Nephron (organoid): ENCODE results near the gene ELOB.

Source experiments
- H3K27ac Mint-ChIP-seq, 3 experiments: 2 replicates each; pipeline ENCODE4 v1.8.0; 2020; ENCODE audit warnings: mixed read lengths in 3 of 3, mild to moderate bottlenecking in 2 of 3, moderate library complexity in 1 of 3
- H3K27me3 Mint-ChIP-seq: 2 replicates; pipeline ENCODE4 v1.8.0; 2021; ENCODE audit warnings: low read depth, mild to moderate bottlenecking, moderate library complexity, mixed read lengths
- H3K36me3 Mint-ChIP-seq: 2 replicates; pipeline ENCODE4 v1.8.0; 2020; ENCODE audit warnings: low read depth, mixed read lengths
- H3K4me1 Mint-ChIP-seq: 2 replicates; pipeline ENCODE4 v1.8.0; 2020; ENCODE audit warnings: mixed read lengths
- H3K4me3 Mint-ChIP-seq, 3 experiments: 2 replicates each; pipeline ENCODE4 v1.8.0; 2020; ENCODE audit warnings: mild to moderate bottlenecking in 3 of 3, mixed read lengths in 3 of 3, moderate library complexity in 2 of 3
- H3K9me3 Mint-ChIP-seq: 2 replicates; pipeline ENCODE4 v1.8.0; 2020; ENCODE audit warnings: mixed read lengths
- TF ChIP-seq, protein P1 (sequence below), 3 experiments: fragments of 200-600 bp; sonication (generic); IDR thresholded peaks; one replicate each; pipeline ENCODE4 v1.5.0; 2021; ENCODE audit warnings: antibody characterized with exemption in 3 of 3; ENCODE audit not compliant: unreplicated experiment in 3 of 3

ELOB gene

GRCh38 chr16:2740476-2740875 is 36.6 kb downstream of the ELOB start:
- Mint-ChIP-seq H3K4me1 (no peaks in the 10 kb centered on the region), H3K36me3 (no peaks in the 10 kb centered on the region), H3K9me3 (no peaks in the 10 kb centered on the region), H3K27ac (peak overlapping the region in 1 of 3 experiments; percentile 33), H3K4me3 (peak overlapping the region in 1 of 3 experiments; percentile 29), H3K27me3 (peaks cover 3% of the 10 kb centered on the region)
- TF ChIP-seq, protein P1, sequence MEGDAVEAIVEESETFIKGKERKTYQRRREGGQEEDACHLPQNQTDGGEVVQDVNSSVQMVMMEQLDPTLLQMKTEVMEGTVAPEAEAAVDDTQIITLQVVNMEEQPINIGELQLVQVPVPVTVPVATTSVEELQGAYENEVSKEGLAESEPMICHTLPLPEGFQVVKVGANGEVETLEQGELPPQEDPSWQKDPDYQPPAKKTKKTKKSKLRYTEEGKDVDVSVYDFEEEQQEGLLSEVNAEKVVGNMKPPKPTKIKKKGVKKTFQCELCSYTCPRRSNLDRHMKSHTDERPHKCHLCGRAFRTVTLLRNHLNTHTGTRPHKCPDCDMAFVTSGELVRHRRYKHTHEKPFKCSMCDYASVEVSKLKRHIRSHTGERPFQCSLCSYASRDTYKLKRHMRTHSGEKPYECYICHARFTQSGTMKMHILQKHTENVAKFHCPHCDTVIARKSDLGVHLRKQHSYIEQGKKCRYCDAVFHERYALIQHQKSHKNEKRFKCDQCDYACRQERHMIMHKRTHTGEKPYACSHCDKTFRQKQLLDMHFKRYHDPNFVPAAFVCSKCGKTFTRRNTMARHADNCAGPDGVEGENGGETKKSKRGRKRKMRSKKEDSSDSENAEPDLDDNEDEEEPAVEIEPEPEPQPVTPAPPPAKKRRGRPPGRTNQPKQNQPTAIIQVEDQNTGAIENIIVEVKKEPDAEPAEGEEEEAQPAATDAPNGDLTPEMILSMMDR (IDR thresholded peaks at IDR 0.05; ENCODE audit: unreplicated experiment in 3 of 3), result no peak

- no peaks in the 10 kb centered on the region for H3K4me1 Mint-ChIP-seq
- peaks cover 3% of the 10 kb centered on the region for H3K27me3 Mint-ChIP-seq
- TF ChIP-seq, protein P1 (IDR thresholded peaks at IDR 0.05; ENCODE audit: unreplicated experiment in 3 of 3), result no peak
- no peaks in the 10 kb centered on the region for H3K9me3 Mint-ChIP-seq
- H3K27ac Mint-ChIP-seq, result peak overlapping the region in 1 of 3 experiments; percentile 51
- H3K36me3 Mint-ChIP-seq, result no peaks in the 10 kb centered on the region
- H3K4me3 Mint-ChIP-seq, result no peak overlapping the region
Measured at GRCh38 chr16:2739625-2740430, 37.3 kb downstream of the ELOB start.

GRCh38 chr16:2738615-2739014 is 38.5 kb downstream of the ELOB start:
- H3K4me3 Mint-ChIP-seq, result no peak overlapping the region
- no peaks in the 10 kb centered on the region for H3K4me1 Mint-ChIP-seq
- H3K9me3 Mint-ChIP-seq, result no peaks in the 10 kb centered on the region
- TF ChIP-seq, protein P1 (IDR thresholded peaks at IDR 0.05; ENCODE audit: unreplicated experiment in 3 of 3), result no peak
- no peak overlapping the region for H3K27ac Mint-ChIP-seq
- H3K36me3 Mint-ChIP-seq, result no peaks in the 10 kb centered on the region
- peaks cover 3% of the 10 kb centered on the region for H3K27me3 Mint-ChIP-seq

- Mint-ChIP-seq H3K9me3 (no peaks in the 10 kb centered on the region), H3K27ac (no peak overlapping the region), H3K27me3 (peaks cover 3% of the 10 kb centered on the region)
Measured at GRCh38 chr16:2737895-2738418, 39.1 kb downstream of the ELOB start.

GRCh38 chr16:2737238-2737605 is 39.9 kb downstream of the ELOB start:
- TF ChIP-seq, protein P1 (IDR thresholded peaks at IDR 0.05; ENCODE audit: unreplicated experiment in 3 of 3), result no peak
- Mint-ChIP-seq H3K9me3 (no peaks in the 10 kb centered on the region), H3K4me1 (no peaks in the 10 kb centered on the region), H3K27ac (no peak overlapping the region), H3K27me3 (peaks cover 3% of the 10 kb centered on the region), H3K4me3 (no peak overlapping the region), H3K36me3 (no peaks in the 10 kb centered on the region)

More at GRCh38 chr16:2737895-2738418, 39.1 kb downstream of the ELOB start:
- Mint-ChIP-seq H3K36me3 (no peaks in the 10 kb centered on the region), H3K4me3 (no peak overlapping the region), H3K4me1 (no peaks in the 10 kb centered on the region)
- TF ChIP-seq, protein P1 (IDR thresholded peaks at IDR 0.05; ENCODE audit: unreplicated experiment in 3 of 3), result no peak
